Measurements from ENCODE around the gene CHN1.

CHN1 gene

DNA sequence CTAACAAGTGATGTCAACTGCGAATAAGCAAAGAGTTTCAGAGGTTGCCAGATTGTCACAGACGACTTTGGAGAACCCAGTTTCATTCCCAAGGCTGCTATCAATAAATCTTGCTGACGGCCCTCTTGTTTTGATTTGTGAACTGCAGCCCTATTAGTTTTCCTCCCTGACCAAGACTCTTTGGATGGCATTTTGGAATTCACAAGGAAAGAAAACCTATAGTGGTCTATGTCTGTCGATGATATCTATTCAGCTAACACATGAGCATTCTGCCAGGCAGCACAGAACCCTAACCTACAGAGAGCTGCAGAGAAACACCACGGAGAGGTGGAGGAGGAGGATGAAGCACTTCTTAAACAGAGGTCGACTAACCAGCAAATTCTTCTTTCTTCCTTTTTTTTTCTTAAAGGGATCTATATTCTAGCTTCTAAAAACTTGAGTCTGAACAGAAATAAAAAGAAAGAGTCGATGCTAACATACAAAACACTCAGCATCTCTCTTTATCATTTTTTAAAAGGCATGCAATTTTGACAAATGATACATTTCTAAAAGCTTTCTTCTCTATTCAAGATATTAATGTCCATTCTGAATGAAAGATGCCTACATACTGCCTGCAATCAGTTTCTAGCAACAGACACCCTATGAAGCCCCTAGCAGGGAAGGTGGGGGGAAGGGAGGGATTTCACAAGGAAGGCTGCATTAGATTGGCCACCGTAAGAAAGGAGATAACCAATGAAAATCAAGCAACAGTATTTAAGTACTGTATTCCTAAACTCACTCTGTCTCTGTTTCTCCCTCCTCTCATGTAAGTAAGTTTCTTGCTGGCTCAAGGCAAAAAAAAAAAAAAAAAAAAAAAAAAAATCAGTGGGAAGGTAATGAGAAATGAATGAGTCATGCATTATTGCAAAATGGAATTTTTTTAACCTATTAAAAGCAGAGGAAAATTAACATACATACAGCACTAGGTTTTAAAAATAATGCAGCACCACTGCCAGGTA, 157.9 kb downstream of the CHN1 start:
- TF ChIP-seq PAX5 (IDR thresholded peaks at IDR 0.05; ENCODE audit: insufficient read depth, low read length, severe bottlenecking) (no peak), POU2F2 (IDR thresholded peaks at IDR 0.05; ENCODE audit: low read depth, low read length) (no peak)
- DNase-seq (ENCODE audit: insufficient read length, low spot score) (no peak), FAIRE-seq (no peak)

DNA sequence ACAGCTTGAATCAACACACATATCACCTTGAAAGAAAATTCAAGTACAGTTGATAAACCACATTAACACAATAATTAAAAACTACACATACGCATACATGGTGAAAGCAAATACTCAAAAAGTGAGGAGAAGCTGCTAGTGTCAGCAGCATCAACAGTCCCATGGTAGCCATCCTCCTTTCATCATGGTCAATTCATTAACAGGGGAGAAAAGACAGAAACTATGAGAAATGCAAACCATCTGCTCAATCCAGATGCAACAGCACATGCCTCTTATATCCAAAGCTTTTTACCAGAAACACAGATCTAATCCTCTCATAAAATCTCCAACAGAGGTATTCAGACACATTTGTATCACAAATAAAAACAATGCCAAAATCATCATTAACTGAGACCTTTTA, 159.0 kb downstream of the CHN1 start:
- FAIRE-seq (no peak), DNase-seq (ENCODE audit: insufficient read length, low spot score) (no peak)
- no peak for TF ChIP-seq SPI1 (IDR thresholded peaks at IDR 0.05; ENCODE audit: low read depth, low read length)
- no peak for TF ChIP-seq POLR2AphosphoS5 (IDR thresholded peaks at IDR 0.05; ENCODE audit: low read depth, low read length)

DNA sequence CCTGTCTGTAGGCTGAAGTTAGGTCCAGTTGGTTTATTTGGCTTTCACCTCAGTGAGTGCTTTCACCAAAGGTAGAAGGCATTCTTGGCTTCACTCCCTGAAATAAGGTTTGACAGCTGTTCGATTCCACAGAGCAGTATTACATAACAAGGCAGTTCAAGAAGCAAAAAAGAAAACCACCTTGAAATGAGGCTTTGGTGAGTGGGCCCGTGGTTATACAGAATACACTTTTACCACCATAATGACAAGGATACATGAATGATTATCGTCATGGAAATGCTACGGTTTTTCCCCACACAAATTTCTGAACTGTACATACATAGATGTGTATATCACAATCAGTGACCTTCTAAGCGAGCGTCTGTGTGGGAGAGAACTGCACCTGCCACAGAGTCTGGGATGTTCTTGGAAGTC, 160.9 kb downstream of the CHN1 start:
- no peak for TF ChIP-seq PAX5 (IDR thresholded peaks at IDR 0.05; ENCODE audit: insufficient read depth, low read length, severe bottlenecking)
- no peak for TF ChIP-seq POU2F2 (IDR thresholded peaks at IDR 0.05; ENCODE audit: low read depth, low read length)
- no peak for TF ChIP-seq POLR2A (IDR thresholded peaks at IDR 0.05; ENCODE audit: low read depth, low read length)
- no peak for TF ChIP-seq SPI1 (IDR thresholded peaks at IDR 0.05; ENCODE audit: low read depth, low read length)
- TF ChIP-seq POLR2AphosphoS5 (IDR thresholded peaks at IDR 0.05; ENCODE audit: low read depth, low read length) = no peak
- TF ChIP-seq TAF1 (IDR thresholded peaks at IDR 0.05; ENCODE audit: low read depth, low read length) = no peak
- no peak for DNase-seq (ENCODE audit: insufficient read length, low spot score)
- no peak for FAIRE-seq

- TF ChIP-seq POLR2A (IDR thresholded peaks at IDR 0.05; ENCODE audit: low read depth, low read length) (no peak), SPI1 (IDR thresholded peaks at IDR 0.05; ENCODE audit: low read depth, low read length) (no peak), TAF1 (IDR thresholded peaks at IDR 0.05; ENCODE audit: low read depth, low read length) (no peak), POU2F2 (IDR thresholded peaks at IDR 0.05; ENCODE audit: low read depth, low read length) (no peak), PAX5 (IDR thresholded peaks at IDR 0.05; ENCODE audit: insufficient read depth, low read length, severe bottlenecking) (no peak), POLR2AphosphoS5 (IDR thresholded peaks at IDR 0.05; ENCODE audit: low read depth, low read length) (no peak)
- DNase-seq (ENCODE audit: insufficient read length, low spot score) (no peak), FAIRE-seq (no peak)
Observed at GRCh38 chr2:174842496-174842895, 162.7 kb downstream of the CHN1 start.

GRCh38 chr2:174841936-174842335, 163.2 kb downstream of the CHN1 start:
- FAIRE-seq (no peak), DNase-seq (ENCODE audit: insufficient read length, low spot score) (no peak)
- no peak for TF ChIP-seq TAF1 (IDR thresholded peaks at IDR 0.05; ENCODE audit: low read depth, low read length)

DNA sequence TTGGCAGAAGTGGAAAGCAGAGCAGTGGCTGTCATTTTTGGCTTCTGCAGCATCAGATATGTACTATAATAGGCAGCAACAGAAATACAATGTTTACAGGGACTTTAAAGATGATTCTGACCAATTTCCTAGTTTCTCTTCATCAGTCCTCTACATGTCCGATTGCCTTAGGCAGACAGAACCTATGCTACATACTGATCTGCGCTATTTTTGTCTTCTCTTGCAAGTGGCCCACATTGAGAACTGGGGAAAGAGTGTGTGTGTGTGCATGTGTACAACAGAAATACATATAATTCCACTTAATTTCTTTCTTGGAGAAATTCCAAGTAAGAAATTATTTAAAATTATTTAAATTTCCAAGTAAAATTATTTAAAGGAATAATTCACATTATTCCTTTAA, 163.8 kb downstream of the CHN1 start:
- FAIRE-seq = no peak
- no peak for DNase-seq (ENCODE audit: insufficient read length, low spot score)
- TF ChIP-seq PAX5 (IDR thresholded peaks at IDR 0.05; ENCODE audit: insufficient read depth, low read length, severe bottlenecking) = no peak

GRCh38 chr2:174840436-174840835, 164.7 kb downstream of the CHN1 start:
- TF ChIP-seq POLR2A (IDR thresholded peaks at IDR 0.05; ENCODE audit: low read depth, low read length) = no peak
- no peak for TF ChIP-seq PAX5 (IDR thresholded peaks at IDR 0.05; ENCODE audit: insufficient read depth, low read length, severe bottlenecking)
- TF ChIP-seq POU2F2 (IDR thresholded peaks at IDR 0.05; ENCODE audit: low read depth, low read length) = no peak
- TF ChIP-seq TAF1 (IDR thresholded peaks at IDR 0.05; ENCODE audit: low read depth, low read length) = no peak
- no peak for TF ChIP-seq POLR2AphosphoS5 (IDR thresholded peaks at IDR 0.05; ENCODE audit: low read depth, low read length)
- TF ChIP-seq SPI1 (IDR thresholded peaks at IDR 0.05; ENCODE audit: low read depth, low read length) = no peak
- no peak for DNase-seq (ENCODE audit: insufficient read length, low spot score)
- no peak for FAIRE-seq

DNA sequence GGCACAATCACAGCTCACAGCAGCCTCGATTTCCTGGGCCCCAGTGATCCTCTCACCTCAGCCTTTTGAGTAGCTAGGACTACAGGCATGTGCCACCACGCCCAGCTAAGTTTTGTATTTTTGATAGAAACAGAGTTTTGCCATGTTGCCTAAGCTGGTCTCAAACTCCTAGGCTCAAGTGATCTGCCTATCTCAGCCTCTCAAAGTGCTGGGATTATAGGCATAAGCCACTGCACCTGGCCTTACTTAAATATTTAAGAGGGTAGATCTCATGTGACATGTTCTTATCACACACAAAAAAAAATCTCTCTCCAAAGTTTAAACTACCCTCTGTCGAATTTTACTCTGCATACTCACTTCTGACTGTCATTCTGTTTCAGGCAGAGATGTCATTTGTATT, 165.5 kb downstream of the CHN1 start:
- DNase-seq (ENCODE audit: insufficient read length, low spot score) = no peak
- FAIRE-seq = no peak
- TF ChIP-seq SPI1 (IDR thresholded peaks at IDR 0.05; ENCODE audit: low read depth, low read length) = no peak
- TF ChIP-seq POU2F2 (IDR thresholded peaks at IDR 0.05; ENCODE audit: low read depth, low read length) = no peak

- TF ChIP-seq SPI1 (IDR thresholded peaks at IDR 0.05; ENCODE audit: low read depth, low read length) (no peak), POLR2AphosphoS5 (IDR thresholded peaks at IDR 0.05; ENCODE audit: low read depth, low read length) (no peak), POU2F2 (IDR thresholded peaks at IDR 0.05; ENCODE audit: low read depth, low read length) (no peak), POLR2A (IDR thresholded peaks at IDR 0.05; ENCODE audit: low read depth, low read length) (no peak), PAX5 (IDR thresholded peaks at IDR 0.05; ENCODE audit: insufficient read depth, low read length, severe bottlenecking) (no peak), TAF1 (IDR thresholded peaks at IDR 0.05; ENCODE audit: low read depth, low read length) (no peak)
- DNase-seq (ENCODE audit: insufficient read length, low spot score) (no peak), FAIRE-seq (no peak)
Observed at GRCh38 chr2:174836995-174837390, 168.2 kb downstream of the CHN1 start.

- no peak for DNase-seq (ENCODE audit: insufficient read length, low spot score)
- no peak for FAIRE-seq
- no peak for TF ChIP-seq PAX5 (IDR thresholded peaks at IDR 0.05; ENCODE audit: insufficient read depth, low read length, severe bottlenecking)
- TF ChIP-seq POU2F2 (IDR thresholded peaks at IDR 0.05; ENCODE audit: low read depth, low read length) = no peak
Observed at GRCh38 chr2:174836377-174836994, 168.7 kb downstream of the CHN1 start.

GRCh38 chr2:174835797-174836255, 169.4 kb downstream of the CHN1 start:
- DNase-seq (ENCODE audit: insufficient read length, low spot score) (no peak), FAIRE-seq (no peak)
- TF ChIP-seq POU2F2 (IDR thresholded peaks at IDR 0.05; ENCODE audit: low read depth, low read length) (no peak), PAX5 (IDR thresholded peaks at IDR 0.05; ENCODE audit: insufficient read depth, low read length, severe bottlenecking) (no peak), TAF1 (IDR thresholded peaks at IDR 0.05; ENCODE audit: low read depth, low read length) (no peak), POLR2A (IDR thresholded peaks at IDR 0.05; ENCODE audit: low read depth, low read length) (no peak), SPI1 (IDR thresholded peaks at IDR 0.05; ENCODE audit: low read depth, low read length) (no peak), POLR2AphosphoS5 (IDR thresholded peaks at IDR 0.05; ENCODE audit: low read depth, low read length) (no peak)

Measured in GM12891 (cell line).